GM12873 (cell line): ENCODE results near the gene GHR.

ENCODE experiments used
- CTCF ChIP-seq: IDR thresholded peaks from 2 replicates; pipeline ENCODE4 v1.5.1; 2012; ENCODE audit warnings: low read depth, mild to moderate bottlenecking, moderate library complexity, low read length, control low read depth; ENCODE audit not compliant: insufficient read depth; ENCODE audit errors: missing control alignments

The GHR gene

GRCh38 chr5:42631241-42631640 lies 208.0 kb downstream of the GHR start:
- no peak for TF ChIP-seq CTCF

GRCh38 chr5:42632354-42632900 lies 209.2 kb downstream of the GHR start:
- TF ChIP-seq CTCF = no peak

GRCh38 chr5:42634575-42634974 lies 211.3 kb downstream of the GHR start:
- TF ChIP-seq CTCF = no peak

GRCh38 chr5:42636425-42636824 lies 213.2 kb downstream of the GHR start:
- peak; percentile 34 for TF ChIP-seq CTCF

- no peak for TF ChIP-seq CTCF
Observed at GRCh38 chr5:42636946-42637345, 213.7 kb downstream of the GHR start.

GRCh38 chr5:42638972-42639371 lies 215.7 kb downstream of the GHR start:
- TF ChIP-seq CTCF = no peak

- no peak for TF ChIP-seq CTCF
Observed at GRCh38 chr5:42640835-42641234, 217.6 kb downstream of the GHR start.

GRCh38 chr5:42641336-42642005 lies 218.2 kb downstream of the GHR start:
- TF ChIP-seq CTCF = no peak
